ENCODE data around the gene OR51F1.

DNA sequence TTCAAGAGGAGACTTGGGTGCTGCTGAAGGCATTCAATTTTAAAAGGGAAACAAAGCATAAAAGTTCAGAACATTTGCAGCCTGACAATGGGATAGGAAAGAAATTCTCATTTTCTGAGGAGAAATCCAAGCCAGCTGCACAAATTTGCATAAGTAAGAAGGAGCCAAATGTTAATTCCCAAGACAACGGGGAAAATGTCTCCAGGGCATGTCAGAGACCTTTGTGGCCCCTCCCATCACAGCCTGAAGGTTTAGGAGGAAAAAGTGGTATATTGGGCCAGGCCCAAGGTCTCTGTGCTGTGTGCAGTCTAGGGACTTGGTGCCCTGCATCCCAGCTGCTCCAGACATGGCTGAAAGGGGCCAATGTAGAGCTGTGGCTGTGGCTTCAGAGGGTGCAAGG, 12.7 kb upstream of the OR51F1 start:
- no peak for TF ChIP-seq ZFP30 (CRISPR knock-in tag; IDR thresholded peaks at IDR 0.05)
- no peak for TF ChIP-seq ESRRG (CRISPR knock-in tag; IDR thresholded peaks at IDR 0.05)
- no peak for TF ChIP-seq ZNF565 (CRISPR knock-in tag; conservative IDR thresholded peaks at IDR 0.05; ENCODE audit: low read depth)

Data from SK-N-SH treated with all-trans-retinoic acid at 6 μM for 48 hours (cell line).